Astrocyte (in vitro differentiated cells and primary cell): ENCODE results near the gene AUP1.

Experiments
- CTCF ChIP-seq: IDR thresholded peaks from 2 replicates; pipeline ENCODE4 v1.5.1; 2011; ENCODE audit warnings: low read depth, mild to moderate bottlenecking, inconsistent platforms, low read length, moderate library complexity; ENCODE audit not compliant: insufficient read depth
- EZH2 ChIP-seq: IDR thresholded peaks from 2 replicates; pipeline ENCODE4 v1.6.1; 2012; ENCODE audit warnings: mild to moderate bottlenecking, low read length, inconsistent platforms; ENCODE audit not compliant: insufficient read depth

GRCh38 chr2:74504591-74504990 is 24.9 kb downstream of the AUP1 start:
- TF ChIP-seq CTCF (no peak), EZH2 (no peak)
